ENCODE measurements around the gene FAM13A.
"Not testable (repeated sequence)": the region's sequence is repeated elsewhere in the genome, so short reads cannot be mapped to it uniquely, and the experiment has no call there.

Gene FAM13A

GRCh38 chr4:88892646-88893045 is 164.3 kb downstream of the FAM13A start:
- no peak for DNase-seq

DNA sequence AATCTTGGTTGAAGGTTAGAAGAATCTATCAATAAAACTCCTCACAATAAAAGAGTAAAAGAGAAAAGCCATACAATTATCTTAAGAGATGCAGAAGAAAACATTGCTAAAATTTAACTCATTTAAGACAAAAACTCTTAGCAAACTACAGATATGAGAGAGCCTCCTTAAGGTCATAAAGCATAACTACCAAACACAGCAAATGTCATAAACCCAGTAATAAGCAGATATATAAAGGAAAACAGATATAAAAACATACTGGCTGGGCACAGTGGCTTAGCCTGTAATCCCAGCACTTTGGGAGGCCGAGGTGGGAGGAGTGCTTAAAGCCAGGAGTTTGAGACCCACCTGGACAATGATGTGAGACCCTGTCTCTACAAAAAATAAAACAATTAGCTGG is 165.3 kb downstream of the FAM13A start:
- DNase-seq = no peak

DNA sequence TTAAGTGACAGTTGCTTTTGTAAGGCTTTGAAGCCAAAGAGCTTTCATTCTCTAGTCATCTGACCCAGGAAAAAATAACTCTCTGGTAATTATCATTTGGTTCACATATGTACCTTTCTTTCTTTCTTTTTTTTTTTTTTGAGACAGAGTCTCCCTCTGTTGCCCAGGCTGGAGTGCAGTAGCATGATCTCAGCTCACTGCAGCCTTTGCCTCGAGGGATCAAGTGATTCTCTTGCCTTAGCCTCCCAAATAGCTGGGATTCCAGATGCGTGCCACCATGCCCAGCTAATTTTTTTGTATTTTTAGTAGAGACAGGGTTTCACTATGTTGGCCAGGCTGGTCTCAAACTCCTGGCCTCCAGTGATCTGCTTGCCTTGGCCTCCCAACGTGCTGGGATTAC is 169.6 kb downstream of the FAM13A start:
- not testable (repeated sequence) for DNase-seq

GRCh38 chr4:88881227-88881569 is 175.8 kb downstream of the FAM13A start:
- DNase-seq = no peak

DNA sequence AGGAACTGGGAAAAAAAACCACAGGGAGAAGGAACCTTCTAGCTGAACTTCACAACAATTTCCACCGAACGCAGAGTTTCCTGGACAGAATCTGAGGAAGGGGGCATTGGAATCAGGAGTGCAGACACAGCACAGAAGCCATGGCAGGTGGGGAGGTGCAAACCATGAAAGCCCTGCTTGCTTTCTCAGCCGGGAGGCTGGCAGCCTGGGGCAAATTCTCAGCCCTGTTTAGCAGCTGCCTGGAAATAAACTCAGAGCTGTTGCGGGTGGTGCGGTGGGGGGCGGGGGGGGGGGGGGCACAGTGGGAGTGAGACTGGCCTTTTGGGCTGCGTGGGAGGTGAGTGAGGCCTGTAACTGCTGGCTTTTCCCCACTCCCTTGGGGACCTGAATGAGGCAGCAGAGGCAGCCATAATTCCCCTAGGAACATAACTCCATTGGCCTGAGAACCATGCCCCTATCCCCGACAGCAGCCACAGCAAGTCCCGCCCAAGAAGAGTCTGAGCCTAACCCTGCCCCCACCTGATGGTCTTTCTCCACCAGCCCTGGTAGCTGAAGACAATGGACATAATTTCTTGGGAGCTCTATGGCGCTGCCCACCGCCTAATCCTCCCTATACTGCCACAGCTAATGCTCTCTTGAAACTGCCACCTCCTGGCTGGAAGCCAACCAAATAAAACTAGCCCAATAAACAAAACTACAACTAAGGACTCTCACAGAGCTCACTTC is 176.3 kb downstream of the FAM13A start:
- DNase-seq = no peak

GRCh38 chr4:88879991-88880390 is 177.0 kb downstream of the FAM13A start:
- no peak for DNase-seq

GRCh38 chr4:88878642-88879041 is 178.3 kb downstream of the FAM13A start:
- no peak for DNase-seq

DNA sequence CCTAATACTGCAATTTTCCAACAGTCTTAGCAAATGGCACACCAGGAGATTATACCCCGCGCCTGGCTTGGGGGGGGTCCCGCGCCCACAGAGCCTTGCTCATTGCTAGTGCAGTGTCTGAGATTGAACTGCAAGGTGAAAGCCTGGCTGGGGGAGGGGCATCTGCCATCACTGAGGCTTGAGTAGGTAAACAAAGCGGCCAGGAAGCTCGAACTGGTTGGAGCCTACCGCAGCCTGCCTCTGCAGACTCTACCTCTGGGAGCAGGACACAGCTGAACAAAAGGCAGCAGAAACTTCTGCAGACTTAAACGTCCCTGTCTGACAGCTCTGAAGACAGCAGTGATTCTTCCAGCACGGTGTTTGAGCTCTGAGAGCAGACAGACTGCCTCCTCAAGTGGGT is 186.6 kb downstream of the FAM13A start:
- no peak for DNase-seq

- no peak for DNase-seq
Observed at GRCh38 chr4:88868510-88868909, 188.5 kb downstream of the FAM13A start.

DNA sequence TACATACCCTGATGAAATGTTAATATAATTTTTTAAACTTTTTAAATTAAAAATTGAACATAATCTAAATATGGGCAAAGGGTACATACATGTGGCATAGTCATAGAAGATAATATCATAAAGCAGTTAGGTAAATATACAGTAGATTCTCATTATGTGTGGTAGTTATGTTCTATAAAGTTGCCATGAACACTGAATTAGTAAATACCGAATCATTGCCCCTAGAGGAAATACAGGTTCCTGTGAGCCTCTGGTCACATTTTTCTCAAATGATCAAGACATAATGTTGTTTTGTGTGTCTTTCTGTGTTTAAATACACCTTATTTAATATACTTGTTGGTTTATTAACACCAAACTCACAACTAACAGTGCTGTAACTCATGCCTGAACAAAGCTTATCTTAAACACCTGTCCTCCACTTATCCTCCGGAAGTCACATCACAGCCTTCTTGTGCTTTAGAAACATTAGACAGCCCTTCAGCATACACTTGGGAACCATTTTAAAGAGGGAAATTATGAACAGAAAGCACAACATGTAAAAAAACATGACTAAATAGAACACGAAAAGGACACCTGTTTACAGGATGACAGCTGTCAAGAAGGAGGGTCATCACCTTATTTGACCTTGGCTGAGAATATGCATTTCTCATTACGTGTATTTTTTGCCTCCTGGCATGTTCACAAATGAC is 190.0 kb downstream of the FAM13A start:
- no peak for DNase-seq

DNA sequence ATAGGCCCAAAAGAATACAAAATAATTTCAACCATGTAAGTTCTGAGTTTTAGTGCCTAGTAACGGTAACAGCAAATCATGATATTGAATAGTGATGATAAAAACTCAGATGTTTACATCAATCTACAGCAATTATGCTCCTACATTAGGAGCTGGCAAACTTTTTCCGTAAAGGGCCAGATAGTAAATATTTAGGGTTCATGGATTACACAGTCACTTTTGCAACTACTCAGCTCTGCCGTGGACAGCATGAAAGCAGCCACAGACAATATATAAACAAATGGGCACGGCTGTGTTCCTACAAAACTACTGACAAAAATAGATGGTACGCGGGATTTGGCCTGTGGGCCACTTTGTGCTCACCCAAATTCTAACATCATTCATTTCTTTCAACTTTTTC is 191.5 kb downstream of the FAM13A start:
- no peak for DNase-seq

GRCh38 chr4:88865046-88865445 is 191.9 kb downstream of the FAM13A start:
- no peak for DNase-seq

GRCh38 chr4:88860586-88860985 is 196.4 kb downstream of the FAM13A start:
- DNase-seq = no peak

GRCh38 chr4:88859191-88859812 is 197.7 kb downstream of the FAM13A start:
- DNase-seq = no peak

GRCh38 chr4:88858752-88859151 is 198.2 kb downstream of the FAM13A start:
- DNase-seq = no peak

DNA sequence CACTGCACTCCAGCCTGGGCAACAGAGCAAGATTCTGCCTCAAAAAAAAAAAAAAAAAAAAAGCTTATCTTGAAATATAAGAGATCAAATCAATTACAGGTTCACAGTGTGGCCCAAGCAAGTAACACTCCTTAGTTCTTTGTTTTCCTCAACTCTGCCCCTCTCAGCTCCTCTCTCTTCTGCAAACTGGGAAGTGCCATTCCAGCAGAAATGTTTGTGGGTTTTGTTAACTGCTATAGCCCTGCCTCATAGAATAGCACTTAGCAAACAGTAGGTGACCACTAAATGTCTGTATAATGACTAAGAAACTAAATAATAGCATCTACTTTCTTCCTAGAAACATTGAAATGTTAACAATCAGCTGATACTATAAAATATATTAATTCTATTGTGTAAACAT is 199.4 kb downstream of the FAM13A start:
- DNase-seq = no peak

DNA sequence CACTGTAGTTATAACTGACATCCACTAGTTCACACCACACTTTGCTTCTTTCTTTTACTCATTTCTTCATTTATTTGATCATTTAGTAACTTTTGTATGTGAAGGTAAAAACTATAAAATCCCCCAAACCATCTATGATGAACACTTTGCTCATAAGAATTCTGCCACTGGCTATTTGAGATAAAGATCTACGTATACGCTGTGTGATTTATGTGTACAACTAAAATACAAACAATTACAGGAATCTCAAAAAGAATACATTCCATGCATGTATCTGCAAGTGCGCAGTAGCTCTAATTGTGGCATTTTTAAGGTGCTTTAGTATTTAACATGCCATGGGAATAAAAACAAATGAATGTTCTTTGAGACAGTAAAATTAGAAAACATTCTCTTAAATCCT is 202.5 kb downstream of the FAM13A start:
- no peak for DNase-seq

- DNase-seq = not testable (repeated sequence)
Observed at GRCh38 chr4:88853583-88853982, 203.4 kb downstream of the FAM13A start.

DNA sequence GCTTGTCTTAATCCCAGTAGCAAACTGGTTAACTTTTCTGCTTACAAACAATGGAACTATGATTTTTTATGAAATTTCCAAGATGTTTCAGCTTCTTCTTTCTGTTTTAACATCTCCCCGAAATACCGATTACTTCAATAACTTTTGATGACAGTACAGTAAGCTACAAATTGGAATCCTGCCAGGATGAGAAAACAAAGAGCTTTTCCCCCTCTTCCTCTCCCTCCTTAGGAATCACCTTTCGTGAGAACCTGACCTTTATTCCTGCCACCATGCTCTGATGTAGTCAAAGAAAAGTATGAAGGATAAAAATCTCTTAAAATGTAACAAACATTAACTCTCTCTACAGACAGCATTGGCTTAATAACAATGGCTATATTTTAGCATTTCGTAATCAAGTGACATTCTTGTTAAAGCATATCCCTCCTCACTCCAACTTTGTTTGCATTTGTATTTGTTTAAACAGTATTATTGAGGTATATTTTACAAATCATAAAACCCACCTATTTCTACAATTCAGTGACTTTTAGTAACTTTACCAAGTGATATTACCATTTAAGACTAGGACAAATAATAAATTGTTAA is 210.7 kb downstream of the FAM13A start:
- DNase-seq = peak; percentile 24

DNA sequence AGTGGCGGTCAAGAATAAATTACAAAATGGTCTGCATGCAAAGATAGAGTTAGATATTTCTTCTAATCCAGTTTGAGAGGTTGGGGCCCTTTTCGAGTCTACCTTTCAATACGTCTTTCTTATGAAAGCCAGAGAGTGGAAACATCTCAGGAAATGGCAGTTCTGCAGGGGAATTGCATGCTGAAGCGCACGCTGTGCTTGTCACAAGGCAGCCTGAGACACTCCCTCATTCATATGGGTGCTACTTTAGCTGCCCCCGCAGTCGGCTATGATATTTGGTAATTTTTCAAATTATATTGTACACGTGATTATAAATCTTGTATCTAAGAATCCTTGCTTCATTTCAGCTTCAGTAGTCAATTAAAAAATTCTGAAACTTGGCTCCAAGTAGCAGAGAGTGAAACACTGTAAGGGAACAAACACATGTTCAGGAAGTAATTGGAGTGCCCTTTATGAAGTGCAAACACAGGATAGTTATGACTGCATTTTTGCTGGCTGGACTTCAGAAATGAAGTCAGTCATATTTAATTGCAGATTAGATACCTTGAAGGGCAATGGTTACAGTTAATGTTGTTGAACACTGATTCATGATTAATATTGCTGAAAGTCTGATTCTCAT is 213.8 kb downstream of the FAM13A start:
- no peak for DNase-seq

DNA sequence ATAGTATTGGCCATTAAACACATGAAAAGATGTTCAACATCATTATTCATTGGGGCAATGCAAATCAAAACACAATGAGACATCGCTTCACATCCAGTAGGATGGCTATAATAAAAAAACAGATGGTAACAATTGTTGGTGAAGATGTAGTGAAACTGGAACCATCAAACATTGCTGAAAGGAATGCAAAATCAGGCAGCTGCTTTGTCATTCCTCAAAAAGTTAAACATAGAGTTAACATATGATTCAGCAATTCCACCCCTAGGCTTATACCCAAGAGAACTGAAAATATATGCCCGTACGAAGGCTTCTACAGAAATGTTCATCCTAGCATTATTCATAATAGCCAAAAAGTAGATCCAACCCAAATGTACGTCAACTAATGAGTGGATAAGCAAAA is 215.3 kb downstream of the FAM13A start:
- no peak for DNase-seq

DNA sequence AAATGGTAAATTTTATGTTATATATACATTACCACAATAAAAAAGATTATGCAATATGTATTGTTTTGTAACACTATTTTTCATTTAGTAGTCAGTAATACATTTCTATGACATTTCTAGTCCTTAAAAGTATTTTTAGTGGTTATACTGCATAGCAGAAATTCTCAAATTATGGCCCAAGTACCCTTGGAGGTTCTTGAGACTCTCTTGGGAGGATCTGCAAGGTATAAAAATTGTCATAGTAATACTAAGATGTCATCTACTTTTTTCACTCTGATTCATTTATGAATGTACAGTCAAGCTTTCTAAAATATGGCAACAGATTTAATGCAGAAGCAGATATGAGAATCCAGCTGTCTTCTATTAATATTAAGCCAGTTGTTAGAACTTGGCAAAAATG is 220.8 kb downstream of the FAM13A start:
- no peak for DNase-seq

DNA sequence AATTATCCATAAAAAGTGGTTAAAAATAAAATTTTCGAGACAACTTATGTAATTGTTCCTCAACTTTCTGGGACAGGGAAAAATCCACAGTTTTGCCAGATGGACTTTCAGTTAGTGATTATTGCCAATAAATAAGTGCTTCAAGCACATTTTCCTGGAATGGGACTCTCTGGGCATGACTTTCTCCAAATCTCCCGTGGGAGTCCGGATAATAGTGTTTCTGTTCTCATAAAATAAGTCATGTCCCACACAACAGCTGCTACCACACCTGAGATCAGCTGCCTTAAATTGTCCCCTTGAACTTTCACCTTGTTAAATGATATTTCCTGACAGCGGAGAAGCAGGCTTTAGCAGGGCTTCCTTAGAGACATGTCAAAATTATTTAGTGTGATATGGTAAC is 226.0 kb downstream of the FAM13A start:
- DNase-seq = no peak

GRCh38 chr4:88830598-88830997 is 226.4 kb downstream of the FAM13A start:
- no peak for DNase-seq
